GM12891 (cell line): ENCODE data around the gene ANO9.
"Not testable (repeated sequence)": the region's sequence is repeated elsewhere in the genome, so short reads cannot be mapped to it uniquely, and the experiment has no call there.

Experiments
- DNase-seq: peaks from one replicate; pipeline ENCODE4 v3.0.0; 2011; ENCODE audit warnings: low spot score; ENCODE audit not compliant: insufficient read length
- FAIRE-seq: peaks from 2 replicates; lab custom pipeline; 2011; peaks lifted over from hg19 to GRCh38; lab: Jason Lieb, UNC
- PAX5 ChIP-seq: IDR thresholded peaks from 2 replicates; pipeline ENCODE4 v1.6.1; 2011; ENCODE audit warnings: low read length, moderate library complexity, mild to moderate bottlenecking; ENCODE audit not compliant: insufficient read depth, severe bottlenecking
- POLR2A ChIP-seq: IDR thresholded peaks from 2 replicates; pipeline ENCODE4 v1.6.1; 2011; ENCODE audit warnings: low read depth, low read length, control low read depth
- POLR2AphosphoS5 ChIP-seq: IDR thresholded peaks from 2 replicates; pipeline ENCODE4 v1.6.1; 2011; ENCODE audit warnings: low read depth, low read length, control low read depth
- POU2F2 ChIP-seq: IDR thresholded peaks from 2 replicates; pipeline ENCODE4 v1.6.1; 2011; ENCODE audit warnings: low read depth, mild to moderate bottlenecking, control low read depth, low read length, moderate library complexity
- SPI1 ChIP-seq: IDR thresholded peaks from 2 replicates; pipeline ENCODE4 v1.6.1; 2011; ENCODE audit warnings: low read depth, low read length, control low read depth
- TAF1 ChIP-seq: IDR thresholded peaks from 2 replicates; pipeline ENCODE4 v1.6.1; 2011; ENCODE audit warnings: low read depth, low read length, control low read depth

ANO9 gene

DNA sequence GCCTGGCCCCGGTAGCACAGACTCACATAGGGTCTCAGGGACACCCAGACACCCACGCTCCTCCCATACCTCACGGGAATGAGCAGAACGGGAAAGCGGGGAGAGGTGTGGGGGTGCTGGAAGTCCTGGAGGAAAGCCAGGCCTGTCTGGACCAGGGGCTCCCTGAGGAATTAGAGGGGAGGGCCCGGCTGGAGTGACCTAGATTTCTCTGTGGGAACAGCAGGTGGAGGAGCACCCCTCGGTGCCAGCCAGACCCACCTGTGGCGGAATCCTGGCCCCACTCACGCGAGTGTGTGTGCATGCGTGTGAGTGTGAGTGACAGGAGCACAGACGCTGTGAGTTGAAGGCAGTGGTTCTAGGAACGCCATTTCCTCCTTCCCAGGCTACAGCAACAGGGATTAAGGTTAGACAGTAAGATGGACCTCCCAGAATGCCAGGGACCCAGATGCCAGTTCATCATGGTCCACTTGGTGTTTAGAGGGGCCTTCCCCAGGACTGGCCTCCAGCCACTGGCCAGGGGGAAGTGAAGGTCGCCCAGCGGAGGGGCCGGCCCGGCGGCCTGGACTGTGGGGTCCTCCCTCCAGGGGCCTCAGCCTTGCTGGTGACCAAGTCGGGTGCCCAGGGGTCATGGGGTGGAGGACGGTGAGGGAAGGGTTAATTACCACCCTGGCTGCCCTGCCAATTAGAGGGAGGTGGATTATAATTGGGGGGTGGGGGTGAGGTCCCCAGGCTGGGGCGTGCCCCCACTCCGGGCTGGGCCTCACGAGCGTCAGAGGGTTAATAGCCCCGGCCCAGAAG, 46.8 kb downstream of the ANO9 start:
- DNase-seq (no peak), FAIRE-seq (no peak)
- TF ChIP-seq PAX5 (no peak), POLR2AphosphoS5 (no peak), POU2F2 (no peak), TAF1 (no peak), SPI1 (no peak), POLR2A (no peak)

DNA sequence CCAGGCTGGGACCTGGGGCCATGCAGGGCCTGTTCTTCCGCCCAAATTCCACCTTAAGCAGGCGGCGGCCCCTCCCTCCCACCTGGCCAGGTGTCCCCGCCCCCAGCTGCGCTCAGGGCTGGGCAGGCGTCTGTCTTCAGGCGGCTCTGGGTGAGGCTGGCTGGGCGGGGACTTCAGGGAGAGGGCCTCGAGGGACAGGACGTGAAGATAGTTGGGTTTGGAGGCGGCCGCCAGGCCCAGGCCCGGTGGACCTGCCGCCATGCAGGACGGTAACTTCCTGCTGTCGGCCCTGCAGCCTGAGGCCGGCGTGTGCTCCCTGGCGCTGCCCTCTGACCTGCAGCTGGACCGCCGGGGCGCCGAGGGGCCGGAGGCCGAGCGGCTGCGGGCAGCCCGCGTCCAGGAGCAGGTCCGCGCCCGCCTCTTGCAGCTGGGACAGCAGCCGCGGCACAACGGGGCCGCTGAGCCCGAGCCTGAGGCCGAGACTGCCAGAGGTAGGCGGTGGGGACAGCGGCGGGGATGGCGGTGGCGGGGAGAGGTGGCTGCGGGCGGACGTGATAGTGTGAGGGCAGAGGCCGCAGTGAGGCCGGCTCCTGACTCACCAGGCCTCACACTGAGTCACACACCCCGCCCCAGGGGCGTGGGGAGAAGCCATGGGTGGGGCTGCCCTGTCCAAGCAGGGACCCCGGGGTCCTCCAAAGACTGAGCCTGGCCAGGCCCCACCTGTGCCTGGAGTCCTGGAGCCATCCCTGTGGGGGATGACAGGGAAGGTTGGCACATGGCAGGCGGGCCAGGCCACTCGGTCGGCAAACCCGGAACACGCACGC, 47.6 kb downstream of the ANO9 start, which contains the start of gene PKP3:
TSS of gene PKP3 (plus strand) at position 176 of the 824 bp plus-strand sequence. CDS start at position 260, 84 bp downstream.
- DNase-seq = no peak
- TF ChIP-seq POLR2AphosphoS5 (no peak), POU2F2 (no peak), POLR2A (no peak), PAX5 (no peak), SPI1 (no peak), TAF1 (no peak)
- FAIRE-seq = no peak

DNA sequence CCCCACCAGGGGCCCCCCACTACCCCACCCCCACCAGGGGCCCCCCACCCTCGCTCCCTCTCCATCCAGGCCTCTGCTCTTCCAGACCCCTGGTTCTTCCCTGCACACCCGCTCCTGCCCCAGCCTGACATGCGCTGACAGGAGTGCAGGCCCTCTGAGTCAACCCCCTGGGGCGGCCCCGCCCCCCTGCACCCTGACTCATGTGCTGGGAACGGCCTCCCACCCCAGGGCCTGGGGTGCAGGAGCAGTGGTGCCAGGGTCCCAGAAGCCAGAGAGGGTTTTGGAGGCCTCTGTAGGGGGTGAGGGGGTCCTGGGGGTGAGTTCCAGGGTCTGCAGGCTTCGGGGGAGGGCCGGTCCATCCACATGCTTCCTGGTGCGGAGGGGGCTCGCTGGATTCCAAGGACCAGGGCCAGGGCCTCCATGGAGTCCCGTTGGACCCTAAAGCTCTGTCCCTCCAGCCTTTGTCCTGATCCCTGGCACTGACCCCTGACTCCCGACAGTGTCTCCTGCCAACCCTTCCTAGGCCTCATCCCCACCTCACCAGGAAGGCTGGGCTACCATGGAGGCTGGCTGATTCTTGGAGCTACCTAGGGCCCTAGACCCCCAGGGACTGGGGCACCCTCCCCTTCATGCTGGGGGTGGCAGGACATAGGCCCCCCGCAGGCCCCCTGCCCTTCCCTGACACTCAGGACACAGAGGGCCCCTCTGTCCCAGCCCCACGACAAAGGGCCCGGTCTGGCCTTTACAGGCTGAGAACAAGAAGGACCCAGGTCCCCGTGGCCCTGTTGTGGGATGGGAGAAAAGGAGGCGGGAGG, 48.4 kb downstream of the ANO9 start:
- DNase-seq (no peak), FAIRE-seq (no peak)
- no peak for TF ChIP-seq POLR2AphosphoS5
- no peak for TF ChIP-seq TAF1
- TF ChIP-seq POU2F2 = no peak
- no peak for TF ChIP-seq PAX5
- no peak for TF ChIP-seq SPI1
- no peak for TF ChIP-seq POLR2A

DNA sequence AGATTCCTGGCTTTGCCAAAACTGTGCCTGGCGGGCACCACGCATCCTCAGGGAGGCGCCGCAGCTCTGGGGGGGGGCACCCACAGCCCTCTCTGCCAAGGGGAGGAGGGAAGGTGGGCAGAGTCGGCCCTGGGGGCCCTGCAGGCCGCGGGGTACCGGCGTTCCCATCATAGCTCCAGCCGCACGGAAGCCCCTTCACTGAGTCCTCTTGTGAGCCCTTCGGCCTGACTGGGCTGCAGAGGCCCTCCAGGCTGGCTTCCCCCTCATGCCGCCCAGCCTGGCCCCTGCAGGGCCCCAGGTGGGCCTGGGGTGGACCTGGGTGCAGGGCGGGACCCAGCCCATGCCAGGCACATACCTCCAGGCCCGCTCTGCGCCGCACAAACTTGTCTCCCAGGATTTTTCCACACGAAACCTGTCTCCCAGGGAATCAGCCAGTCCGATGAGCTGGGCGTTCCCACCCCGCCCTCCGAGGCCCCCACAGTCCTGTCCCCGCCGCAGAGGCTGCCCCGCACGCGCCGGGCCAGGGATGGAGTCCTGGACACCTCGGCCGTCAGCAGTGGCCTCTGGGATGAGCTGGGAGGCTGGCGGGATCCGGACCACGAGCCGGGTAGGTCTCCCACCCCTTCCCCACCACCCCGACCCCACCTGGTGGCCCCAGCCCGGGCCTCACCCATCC, 49.6 kb downstream of the ANO9 start:
- DNase-seq (no peak), FAIRE-seq (no peak)
- TF ChIP-seq POU2F2 (no peak), TAF1 (no peak)

DNA sequence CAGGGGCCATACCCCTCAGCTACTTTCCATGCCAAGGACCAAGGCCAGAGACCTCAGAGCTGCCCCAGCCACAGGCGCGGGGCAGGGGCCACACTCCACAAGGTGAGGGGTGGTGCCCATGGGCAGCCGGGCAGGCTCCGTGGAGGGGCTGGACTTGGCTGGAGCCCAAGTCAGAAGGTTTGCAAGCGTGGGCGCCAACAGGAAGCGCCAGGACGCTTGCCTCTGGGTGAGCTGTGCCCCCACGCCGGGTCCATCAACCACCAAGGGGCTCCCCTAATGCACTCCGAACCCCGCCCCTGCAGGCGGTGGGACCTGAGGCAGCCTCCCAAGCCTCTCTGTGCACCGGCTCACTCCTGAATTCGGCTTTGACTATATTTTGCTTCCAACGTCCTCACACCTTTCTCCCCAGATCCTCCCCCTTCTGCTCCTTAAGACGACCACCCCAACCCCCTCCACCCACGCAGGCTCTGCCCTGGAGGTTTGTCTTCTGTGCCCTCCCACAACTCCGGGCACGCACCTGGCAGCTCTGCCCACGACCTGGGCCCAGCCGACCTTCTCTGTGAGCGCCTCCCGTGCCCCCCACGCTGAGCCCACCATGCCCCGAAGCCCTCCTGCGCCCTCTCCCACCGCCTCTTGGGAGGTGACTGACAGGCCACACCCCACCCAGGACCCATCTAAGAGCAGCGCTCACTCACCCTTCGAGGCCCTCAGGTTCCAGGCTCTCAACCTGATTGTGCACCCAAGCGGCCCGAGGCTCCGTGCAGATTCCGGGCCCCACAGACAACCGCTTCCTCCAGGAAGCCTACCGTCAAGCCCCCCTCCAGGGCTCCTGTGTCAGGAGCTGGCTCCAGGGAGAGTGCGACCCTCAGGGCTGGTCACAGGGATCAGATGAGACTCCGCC, 50.4 kb downstream of the ANO9 start:
- DNase-seq (no peak), FAIRE-seq (no peak)
- TF ChIP-seq SPI1 = no peak
- no peak for TF ChIP-seq POLR2A
- no peak for TF ChIP-seq POLR2AphosphoS5
- TF ChIP-seq TAF1 = no peak
- no peak for TF ChIP-seq POU2F2
- no peak for TF ChIP-seq PAX5

GRCh38 chr11:390175-390574, 51.6 kb downstream of the ANO9 start:
- TF ChIP-seq PAX5 (no peak), POLR2AphosphoS5 (no peak), POU2F2 (no peak), POLR2A (no peak), SPI1 (no peak)
- FAIRE-seq (no peak), DNase-seq (no peak)

DNA sequence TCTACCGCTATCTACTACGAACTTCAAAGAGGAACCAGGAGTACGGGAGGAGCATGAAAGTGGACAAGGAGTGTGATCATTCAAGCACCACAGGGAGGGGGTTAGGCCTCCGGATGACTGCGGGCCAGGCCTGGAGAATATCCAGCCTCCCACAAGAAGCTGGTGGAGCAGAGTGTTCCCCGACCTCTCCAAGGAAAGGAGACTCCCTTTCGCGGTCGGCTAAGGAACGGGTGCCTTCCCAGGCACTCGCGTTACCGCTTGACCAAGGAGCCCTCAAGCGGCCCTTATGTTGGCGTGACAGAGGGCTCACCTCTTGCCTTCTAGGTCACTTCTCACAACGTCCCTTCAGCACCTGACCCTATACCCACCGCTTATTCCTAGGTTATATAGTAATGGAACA, 52.4 kb downstream of the ANO9 start:
- FAIRE-seq, DNase-seq: not testable (repeated sequence)

- no peak for TF ChIP-seq POLR2AphosphoS5
- no peak for TF ChIP-seq POU2F2
- no peak for TF ChIP-seq PAX5
- FAIRE-seq = no peak
- DNase-seq = no peak
These were observed 54.5 kb downstream of the ANO9 start for GRCh38 chr11:387193-387793.
